Activated CD4-positive, alpha-beta T cell treated with anti-CD3 and anti-CD28 coated beads, Interleukin-2, Interleukin-6, amounts not matched to agents 100 ng/mL and 50 ng/mL, durations not matched to agents 16 hours and 8 hours (primary cell): Measurements from ENCODE around the gene RPL36A.

ENCODE experiments used
- DNase-seq: peaks from one replicate; pipeline ENCODE4 v3.0.0-alpha.2; 2020

RPL36A gene

GRCh38 chrX:101390664-101391525 lies at the start of gene RPL36A:
Gene RPL36A, plus strand, starts transcription at chrX:101391011. Its CDS starts 33 bp downstream, at chrX:101391044.
- peak; percentile 90 for DNase-seq

DNA sequence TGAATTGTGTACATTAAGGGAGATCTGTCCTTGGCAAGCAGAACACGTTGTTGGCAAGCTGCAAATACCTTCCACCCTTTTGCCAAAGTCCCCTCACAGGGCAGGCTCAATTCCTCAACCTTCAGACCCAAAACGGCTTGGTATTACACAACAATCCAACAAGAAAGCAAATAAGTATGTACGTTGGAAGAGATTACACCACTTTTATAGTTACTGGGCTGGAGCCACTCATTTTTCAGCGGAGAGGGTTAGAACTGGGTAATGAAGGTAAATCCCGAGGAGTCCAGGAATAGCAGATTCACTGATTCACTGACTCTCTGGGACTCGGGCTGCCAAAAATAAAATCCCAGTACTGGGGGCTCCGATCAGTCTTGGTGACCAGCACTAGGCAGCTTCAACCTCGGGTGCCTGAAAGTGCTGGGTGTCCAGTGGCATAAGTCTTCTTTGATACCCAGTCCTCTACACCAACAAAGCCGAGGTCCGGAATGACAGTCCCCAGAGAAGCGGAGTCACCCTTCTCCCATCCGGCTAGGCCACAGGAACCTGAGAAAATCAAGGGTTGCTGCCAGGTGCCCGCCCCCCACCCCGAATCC lies 42.9 kb upstream of the RPL36A start:
- DNase-seq = peak; percentile 13

DNA sequence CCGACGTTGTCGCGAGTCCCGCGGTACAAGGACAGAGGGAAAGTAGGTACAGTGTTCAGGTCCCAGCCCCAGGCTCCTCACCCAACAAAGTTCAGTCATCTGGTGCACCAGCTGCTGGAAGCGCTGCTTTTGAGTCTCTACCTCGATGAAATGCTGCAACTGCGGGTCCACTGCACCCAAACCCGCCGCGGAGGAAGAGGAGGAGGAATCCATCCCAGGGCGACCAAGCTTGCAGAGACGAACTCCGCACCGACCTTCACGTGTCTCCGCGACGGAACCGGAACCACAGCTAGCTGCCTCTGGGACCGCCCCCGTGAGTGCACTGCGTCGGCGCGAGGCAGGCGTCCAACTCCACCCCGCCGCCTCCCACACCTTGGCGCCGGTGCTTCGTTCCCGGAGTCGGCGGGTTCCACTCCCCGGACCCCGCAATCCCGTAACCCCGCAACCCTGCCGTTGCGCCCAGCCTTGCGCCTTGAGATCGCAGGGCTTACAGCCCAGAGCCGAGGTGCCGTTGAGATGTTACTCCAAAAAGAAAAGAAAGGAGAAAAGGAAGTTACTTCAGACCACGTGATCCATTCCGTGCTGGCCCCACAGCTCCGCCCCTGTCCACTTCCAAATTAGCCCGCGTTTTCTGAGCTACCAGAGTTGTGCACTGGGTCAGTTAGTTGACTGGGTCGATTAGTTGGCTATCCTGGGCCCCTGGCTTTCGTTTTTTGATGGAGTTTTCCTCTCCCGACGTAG lies 42.2 kb upstream of the RPL36A start, which contains the start of gene TIMM8A:
TSS of gene TIMM8A (minus strand) at position 291 of the 741 bp plus-strand sequence. CDS start at position 213, 78 bp downstream.
- DNase-seq = peak; percentile 86

- DNase-seq = no peak
Observed at GRCh38 chrX:101349193-101349562, 41.6 kb upstream of the RPL36A start.

DNA sequence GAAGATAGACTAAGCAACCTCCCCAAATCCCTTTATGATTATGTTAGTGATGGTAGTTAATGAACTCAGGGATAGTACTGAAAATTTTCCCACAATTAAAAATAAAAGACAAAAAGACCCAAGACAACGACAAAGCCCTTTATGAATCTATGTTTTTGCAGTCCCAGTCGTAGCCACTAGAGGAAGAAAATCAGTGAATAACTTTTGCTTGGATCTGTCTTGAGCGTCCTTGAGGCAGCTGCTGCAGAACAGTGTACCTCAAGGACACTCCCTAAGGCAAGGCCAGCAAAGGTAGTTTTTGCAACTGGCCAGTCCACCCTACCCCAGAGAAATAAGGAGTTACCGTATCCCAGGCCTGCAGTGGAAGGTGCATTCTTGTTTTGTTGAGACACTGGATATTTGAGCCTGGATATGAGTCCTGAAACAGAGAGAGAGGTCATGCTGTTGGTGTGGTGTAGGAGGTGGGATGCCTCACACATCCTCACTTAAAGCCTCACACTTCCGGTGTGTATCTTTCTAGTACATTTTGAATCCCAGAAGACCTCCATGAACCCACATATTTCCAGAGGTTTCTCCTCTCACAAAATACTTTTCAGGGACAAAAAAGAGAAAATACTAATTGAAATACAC lies 33.5 kb upstream of the RPL36A start:
- DNase-seq = no peak

- no peak for DNase-seq
Observed at GRCh38 chrX:101359966-101360365, 30.8 kb upstream of the RPL36A start.

DNA sequence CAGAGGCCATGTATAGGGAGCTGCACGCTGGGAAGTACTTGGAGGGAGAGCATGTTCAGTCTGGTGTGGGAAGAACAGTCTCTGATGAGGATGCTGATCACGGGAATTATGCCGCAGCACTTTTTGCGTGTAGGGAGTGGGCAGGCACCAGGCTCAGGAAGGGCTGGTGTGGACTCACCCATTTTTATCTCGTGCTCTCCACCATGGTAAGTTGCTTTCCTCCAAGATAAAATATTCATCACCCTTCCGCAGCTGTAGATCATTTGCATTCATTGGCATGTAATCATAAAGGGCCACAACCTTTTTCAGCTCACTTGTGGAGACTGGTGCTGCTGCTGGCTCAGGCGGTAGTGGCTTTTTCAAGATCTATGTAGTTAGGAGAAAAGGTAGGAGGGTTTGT lies 30.4 kb upstream of the RPL36A start:
- DNase-seq = no peak

DNA sequence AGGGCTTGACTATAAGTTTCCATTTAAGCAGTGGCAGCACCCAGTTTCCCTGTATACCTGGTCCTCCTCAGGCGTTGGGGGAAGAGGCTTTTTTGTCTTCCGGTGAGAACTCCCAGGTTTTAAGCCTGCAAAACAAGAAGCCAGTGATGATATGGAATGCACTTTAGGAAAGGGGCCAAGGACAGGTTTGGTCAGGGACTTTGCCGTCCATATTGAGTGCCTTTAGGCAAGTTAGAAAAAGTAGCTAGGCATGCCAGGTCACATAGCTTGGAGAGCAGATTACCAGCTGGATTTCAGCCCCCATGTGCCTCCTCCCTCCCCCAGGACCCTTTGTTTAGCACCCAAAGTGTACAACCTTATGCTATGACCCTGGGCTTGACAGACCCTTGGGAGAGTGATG lies 28.7 kb upstream of the RPL36A start:
- no peak for DNase-seq

DNA sequence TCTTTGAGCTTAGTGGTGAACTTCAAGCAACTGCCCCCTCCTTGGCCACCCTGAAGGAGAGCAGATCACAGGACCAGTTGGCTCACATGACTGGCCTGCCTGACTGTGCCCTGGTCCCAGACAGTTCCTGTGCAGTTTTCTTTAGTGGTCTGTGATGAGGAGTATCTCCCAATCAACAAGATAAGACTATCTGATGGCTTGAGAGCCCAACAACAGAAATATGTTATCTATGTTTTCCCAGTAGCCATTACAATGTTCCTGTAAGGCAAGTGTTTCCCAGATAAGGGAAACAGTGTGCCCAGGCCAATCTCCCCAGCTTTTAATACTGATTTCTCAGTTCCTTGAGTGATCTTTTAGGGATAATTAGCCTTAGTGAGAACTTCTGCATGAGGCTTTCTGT lies 28.1 kb upstream of the RPL36A start:
- no peak for DNase-seq

- no peak for DNase-seq
Observed at GRCh38 chrX:101365301-101365795, 25.5 kb upstream of the RPL36A start.

- DNase-seq = no peak
Observed at GRCh38 chrX:101368800-101369199, 22.0 kb upstream of the RPL36A start.

DNA sequence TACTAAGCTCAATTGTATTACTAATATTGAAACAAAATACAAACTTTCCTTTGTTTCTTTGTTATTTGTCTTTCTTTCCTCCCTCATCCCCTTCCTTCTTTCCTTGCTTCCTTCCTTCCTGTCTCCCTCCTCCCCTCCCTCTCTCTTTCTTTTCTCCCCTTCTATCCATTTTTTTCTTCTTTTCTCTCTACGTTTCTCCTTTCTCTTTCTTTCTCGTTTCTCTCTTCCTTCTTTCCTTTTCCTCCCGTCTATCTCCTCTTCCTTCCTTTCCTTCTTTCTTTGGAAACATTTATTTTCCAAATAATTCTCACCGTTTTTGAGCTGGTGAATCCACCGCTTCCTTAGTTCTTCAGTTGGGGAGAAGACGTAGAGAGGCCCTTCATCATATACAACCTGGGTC lies 21.1 kb upstream of the RPL36A start:
- no peak for DNase-seq

DNA sequence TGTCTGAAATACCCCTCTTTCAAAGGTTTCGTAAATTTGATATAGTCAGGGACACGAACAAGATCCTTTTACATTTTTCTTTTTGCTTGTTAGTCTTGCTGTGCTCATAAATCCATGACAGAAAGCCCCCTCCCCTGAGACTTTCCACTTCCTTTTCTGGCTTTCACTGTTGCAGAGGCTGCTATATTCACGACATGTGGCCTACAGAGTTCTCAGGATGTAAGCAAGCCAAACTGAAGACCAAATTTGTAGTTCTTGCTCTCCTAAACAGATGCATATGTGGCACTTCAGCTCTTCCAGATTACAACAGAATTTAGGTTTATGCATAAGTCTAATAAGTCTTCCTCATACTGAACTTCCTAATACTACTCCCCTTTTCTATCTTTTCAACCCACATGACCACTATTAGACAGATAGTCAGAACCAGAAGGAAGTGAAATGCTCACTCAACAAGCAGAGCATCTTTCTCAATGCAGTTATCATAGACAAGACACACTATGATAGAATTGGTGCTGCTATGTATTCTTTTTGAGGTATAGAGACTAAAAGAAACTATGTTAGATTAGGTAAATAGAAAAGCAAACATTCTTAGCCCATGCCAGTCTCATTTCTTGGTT lies 19.8 kb upstream of the RPL36A start:
- no peak for DNase-seq

DNA sequence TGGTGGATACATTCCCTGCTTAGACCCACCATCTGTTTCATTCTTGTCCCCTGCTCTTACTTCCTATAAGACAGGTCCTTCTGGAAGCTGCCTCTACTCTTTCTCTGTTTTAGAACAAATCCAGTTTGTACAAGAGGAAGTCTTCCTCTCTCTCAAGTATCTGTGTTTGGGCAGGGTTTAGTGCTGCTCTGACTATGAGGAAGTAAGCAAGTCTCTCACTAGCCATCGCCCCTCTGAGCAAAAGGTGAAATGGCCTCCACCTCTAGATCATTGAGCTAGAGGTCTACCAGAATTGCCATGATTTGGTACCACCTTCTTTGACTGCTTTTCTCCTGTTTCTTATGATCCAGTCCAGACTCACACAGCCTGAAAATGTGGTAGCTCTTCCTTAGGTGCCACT lies 13.3 kb upstream of the RPL36A start:
- DNase-seq = no peak

- no peak for DNase-seq
Observed at GRCh38 chrX:101383679-101384205, 7.1 kb upstream of the RPL36A start.

GRCh38 chrX:101385026-101385684 lies 5.7 kb upstream of the RPL36A start:
- no peak for DNase-seq

- no peak for DNase-seq
Observed at GRCh38 chrX:101385795-101386541, 4.8 kb upstream of the RPL36A start, which contains the start of gene BTK. Gene BTK, minus strand, starts transcription at chrX:101386191. Its CDS starts 10,907 bp downstream, at chrX:101375284.

- DNase-seq = no peak
Observed at GRCh38 chrX:101386542-101386885, 4.3 kb upstream of the RPL36A start.

GRCh38 chrX:101388604-101389003 lies 2.2 kb upstream of the RPL36A start:
- DNase-seq = no peak

DNA sequence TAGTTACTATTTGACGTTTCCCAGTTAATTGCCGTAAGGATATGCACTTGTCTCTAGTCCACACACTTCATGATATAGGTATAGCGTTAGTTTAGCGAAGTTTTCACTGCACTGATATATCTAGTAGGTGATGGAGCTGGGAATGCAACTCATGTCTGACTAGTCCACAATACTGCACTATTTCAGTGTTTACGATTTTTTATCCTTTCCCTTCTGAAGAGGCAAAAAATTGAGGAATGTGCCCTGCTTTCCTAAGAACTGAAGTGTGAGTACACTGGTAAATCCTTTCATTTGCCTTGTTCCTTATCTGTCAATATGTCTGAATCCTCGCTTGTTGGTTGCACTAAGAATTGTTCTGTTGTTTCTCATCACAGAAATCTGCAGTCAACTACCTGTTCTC lies 1.0 kb downstream of the RPL36A start:
- no peak for DNase-seq
